GM12864 (cell line): ENCODE data around the gene UBE2S.
A peak's percentile ranks its signal among the peaks of the same experiment; 100 is the strongest.
"Not testable (repeated sequence)": the region's sequence is repeated elsewhere in the genome, so short reads cannot be mapped to it uniquely, and the experiment has no call there.

Experiments
- DNase-seq: peaks from one replicate; pipeline ENCODE4 v3.0.0-alpha.2; 2011; ENCODE audit warnings: low read depth
- H3K4me3 ChIP-seq: 2 replicates; pipeline ENCODE4 v1.5.1; 2011; ENCODE audit warnings: mild to moderate bottlenecking, low read depth, low read length, control low read depth
- TF ChIP-seq, protein P1 (sequence below): IDR thresholded peaks from 2 replicates; pipeline ENCODE4 v1.5.1; 2011; ENCODE audit warnings: low read depth, mild to moderate bottlenecking, moderate library complexity, low read length, control low read depth, inconsistent platforms; ENCODE audit errors: missing control alignments

UBE2S gene

DNA sequence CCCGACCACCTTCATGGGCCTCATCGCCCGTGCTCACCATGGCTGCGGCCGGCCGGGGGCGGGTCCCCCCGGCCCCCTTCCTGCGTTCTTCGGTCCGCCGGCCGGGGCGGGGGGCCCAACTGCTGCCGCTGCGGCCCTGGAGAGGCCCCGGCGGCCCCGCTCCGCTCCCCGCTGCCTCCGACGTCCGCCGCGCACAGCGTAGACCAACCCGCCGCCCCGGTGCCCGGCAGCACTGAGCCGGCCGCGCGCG is at the start of gene UBE2S:
TSS of gene UBE2S (minus strand) at position 239 of the 250 bp plus-strand sequence. CDS start at position 40, 199 bp downstream.
- peak within 1 kb of the TSS; percentile 85 for H3K4me3 ChIP-seq
- DNase-seq = not testable (repeated sequence)

DNA sequence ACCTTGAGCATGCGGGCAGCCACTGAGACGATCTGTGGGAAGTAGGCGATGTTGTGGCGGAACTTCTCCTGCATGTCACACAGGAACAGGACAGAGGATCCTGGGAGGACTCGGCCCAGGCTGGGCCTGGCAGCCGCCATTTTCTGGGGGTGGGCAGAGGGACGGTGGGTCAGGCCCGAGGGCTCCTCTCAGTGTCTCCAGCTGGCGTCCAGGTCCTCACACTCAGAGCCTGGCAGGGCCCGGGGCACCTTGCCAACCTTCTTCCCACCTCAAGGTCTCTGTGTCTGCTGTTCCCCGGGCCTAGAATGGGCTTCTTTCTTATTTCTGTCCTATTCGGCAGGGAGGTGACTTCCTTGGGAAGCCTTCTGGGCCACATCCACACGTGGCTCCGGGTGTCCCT is 48.8 kb upstream of the UBE2S start:
- TF ChIP-seq, protein P1, sequence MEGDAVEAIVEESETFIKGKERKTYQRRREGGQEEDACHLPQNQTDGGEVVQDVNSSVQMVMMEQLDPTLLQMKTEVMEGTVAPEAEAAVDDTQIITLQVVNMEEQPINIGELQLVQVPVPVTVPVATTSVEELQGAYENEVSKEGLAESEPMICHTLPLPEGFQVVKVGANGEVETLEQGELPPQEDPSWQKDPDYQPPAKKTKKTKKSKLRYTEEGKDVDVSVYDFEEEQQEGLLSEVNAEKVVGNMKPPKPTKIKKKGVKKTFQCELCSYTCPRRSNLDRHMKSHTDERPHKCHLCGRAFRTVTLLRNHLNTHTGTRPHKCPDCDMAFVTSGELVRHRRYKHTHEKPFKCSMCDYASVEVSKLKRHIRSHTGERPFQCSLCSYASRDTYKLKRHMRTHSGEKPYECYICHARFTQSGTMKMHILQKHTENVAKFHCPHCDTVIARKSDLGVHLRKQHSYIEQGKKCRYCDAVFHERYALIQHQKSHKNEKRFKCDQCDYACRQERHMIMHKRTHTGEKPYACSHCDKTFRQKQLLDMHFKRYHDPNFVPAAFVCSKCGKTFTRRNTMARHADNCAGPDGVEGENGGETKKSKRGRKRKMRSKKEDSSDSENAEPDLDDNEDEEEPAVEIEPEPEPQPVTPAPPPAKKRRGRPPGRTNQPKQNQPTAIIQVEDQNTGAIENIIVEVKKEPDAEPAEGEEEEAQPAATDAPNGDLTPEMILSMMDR = no peak
- H3K4me3 ChIP-seq = no peak overlapping the region
- DNase-seq = no peak

DNA sequence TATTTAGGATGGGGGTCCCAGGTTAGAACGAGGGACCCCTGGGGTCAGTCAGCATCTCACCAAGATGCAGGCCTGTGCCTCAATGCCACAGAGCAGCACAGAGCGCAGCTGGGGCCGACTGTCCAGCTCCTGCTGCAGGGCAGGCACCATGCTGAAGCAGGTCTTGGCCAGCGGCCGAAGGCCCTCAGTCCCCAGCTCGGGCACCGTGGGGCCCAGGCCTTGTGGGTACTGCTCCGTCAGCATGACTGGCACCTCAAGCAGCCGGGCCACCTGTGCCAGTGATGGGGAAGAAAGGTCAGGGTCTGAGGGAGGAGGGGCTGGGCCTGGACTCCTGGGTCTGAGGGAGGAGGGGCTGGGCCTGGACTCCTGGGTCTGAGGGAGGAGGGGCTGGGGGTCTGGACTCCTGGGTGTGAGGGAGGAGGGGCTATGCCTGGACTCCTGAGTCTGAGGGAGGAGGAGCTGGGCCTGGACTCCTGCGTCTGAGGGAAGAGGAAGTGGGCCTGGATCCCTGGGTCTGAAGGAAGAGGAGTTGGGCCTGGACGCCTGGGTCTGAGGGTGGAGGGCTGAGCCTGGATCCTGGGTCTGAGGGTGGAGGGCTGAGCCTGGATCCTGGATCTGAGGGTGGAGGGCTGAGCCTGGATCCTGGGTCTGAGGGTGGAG is 48.1 kb upstream of the UBE2S start:
- no peak overlapping the region for H3K4me3 ChIP-seq
- TF ChIP-seq, protein P1 = no peak
- DNase-seq = no peak

DNA sequence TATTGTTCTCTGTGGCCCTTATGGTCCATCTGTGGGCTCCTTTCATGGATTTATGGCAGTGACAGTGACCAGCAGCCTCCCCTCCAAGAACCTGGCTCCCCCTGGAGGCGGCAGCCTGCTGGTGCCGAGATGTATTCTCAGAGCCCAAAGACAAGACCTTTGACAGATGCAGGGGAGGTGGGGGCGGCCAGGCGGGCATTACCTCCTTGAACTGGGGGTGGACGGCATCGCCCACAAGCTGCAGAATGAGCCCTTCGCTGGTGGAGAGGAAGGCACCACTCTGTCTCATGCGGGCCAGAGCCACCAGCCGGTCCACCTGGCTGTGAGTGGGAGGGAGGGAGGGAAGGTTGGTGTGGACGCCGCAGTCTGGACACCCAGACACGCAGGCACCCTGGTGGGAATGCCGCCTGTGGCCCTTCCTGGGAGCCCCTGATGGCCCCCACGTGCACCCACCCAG is 47.2 kb upstream of the UBE2S start:
- no peak overlapping the region for H3K4me3 ChIP-seq
- TF ChIP-seq, protein P1 = peak; percentile 75
- DNase-seq = no peak

DNA sequence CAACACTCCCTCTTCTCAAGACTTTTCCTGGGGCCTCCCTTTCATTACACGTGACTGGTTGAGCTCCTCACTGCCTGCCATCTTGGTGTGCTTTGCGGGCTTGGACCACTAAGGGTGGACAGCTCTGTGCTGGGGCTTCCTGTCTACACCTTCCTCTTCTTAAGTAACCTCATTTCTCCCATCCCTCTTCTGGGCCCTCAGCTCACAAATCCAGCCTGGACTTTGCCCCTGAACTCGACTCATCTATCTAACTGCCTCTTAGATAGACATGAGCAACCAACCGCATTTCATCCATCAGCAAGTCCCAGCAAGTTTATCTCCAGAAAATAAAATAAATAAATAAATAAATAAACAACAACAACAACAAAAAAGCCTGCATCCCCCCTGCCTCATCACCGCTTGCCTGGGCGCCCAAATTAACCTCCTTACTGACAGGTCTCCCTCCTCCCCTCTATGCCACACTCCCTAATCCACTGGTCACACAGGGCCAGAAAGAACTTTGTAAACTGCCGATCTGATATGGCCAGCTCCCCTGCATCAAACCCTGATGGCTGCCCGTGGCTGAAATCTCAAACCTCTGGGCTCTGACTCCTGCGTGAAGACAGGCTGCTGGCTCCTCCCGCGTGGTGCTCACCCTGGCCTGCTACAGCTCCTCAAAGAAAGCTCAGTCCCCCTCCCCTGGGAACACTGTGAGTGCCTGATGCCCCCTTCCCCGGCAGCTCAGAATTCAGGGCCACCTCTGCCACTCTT is 46.1 kb upstream of the UBE2S start:
- no peak for DNase-seq
- TF ChIP-seq, protein P1 = no peak
- H3K4me3 ChIP-seq = no peak overlapping the region

DNA sequence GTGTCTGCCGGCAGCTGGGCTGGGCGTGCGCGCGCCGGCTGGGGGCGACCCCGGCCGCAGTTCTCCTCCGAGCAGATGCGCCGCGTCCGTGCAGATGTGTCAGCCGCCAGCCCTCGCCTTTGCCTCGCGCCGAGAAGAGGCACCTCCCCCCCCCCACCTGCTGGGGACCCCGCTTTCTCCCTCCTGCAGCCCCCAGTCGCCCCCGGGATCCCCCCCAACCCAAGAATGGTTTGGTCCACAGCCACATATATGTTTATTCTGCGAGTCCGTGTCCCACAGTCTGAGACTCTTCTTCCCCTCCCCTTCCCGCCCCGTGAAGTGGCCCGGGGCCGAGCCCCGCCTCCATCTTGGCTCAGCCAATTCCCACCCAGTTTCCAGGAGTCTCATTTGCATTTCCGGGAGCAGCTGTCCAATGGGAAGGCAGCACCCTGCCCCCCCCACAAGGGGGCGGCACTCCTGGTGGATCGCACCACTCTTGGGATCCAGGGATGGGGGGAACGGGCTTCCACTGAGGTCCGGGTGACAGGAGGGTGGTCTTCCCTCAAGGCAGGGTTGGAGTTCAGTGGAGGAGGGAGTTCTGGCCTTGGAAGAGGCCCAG is 45.3 kb upstream of the UBE2S start:
- TF ChIP-seq, protein P1 = no peak
- no peak for DNase-seq
- H3K4me3 ChIP-seq = no peak overlapping the region

DNA sequence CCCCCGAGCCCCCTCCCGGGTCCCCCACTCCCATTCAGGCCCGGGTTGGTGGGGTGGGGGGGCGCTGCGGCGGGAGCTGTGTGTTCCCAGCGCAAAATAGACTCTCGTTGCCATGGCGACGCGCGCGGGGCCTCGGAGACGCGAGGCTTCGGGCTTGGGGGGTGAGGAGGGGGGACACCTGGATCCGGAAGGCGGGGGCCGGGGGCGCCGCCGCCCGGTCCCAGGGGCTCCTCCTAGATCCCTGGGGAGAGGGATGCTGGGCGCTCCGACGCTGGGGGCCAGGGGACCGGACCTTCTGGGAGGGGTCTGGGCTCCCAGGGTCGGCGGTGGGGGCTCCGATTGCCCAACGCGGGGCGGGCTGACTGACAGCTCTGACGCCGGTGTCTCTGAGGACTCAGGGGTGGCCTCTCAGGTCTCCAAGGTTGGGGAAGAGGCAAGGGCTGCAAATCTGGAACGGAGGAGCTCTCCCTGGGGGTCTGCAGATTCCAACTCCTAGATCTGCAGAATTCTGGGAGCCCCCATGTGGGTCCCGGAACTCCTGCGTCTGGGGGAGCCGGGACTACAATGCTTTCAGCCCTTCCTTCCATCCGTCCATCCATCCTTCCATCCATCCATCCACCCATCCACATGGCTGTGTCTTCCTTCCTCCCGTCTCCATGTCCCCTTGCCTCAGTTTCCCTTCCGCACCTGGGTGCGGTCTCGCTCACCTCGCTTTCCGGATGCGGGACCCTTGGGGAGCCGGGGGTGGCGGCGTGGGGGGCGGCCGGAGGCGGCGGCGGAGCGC is 44.6 kb upstream of the UBE2S start:
- TF ChIP-seq, protein P1 = no peak
- DNase-seq = no peak
- H3K4me3 ChIP-seq = no peak overlapping the region
